Mesenchymal stem cell (in vitro differentiated cells and primary cell): ENCODE results near the gene AMER2.

Experiments
- DNase-seq: peaks from one replicate; pipeline ENCODE4 v3.0.0-alpha.2; 2013
- H2AFZ ChIP-seq: one replicate; pipeline ENCODE4 v1.6.1; 2013; ENCODE audit warnings: low read depth, mild to moderate bottlenecking, control low read depth, inconsistent platforms, low read length, moderate library complexity
- H2AK5ac ChIP-seq: 2 replicates; pipeline ENCODE4 v1.6.1; 2013; ENCODE audit warnings: low read length, moderate library complexity, mild to moderate bottlenecking, inconsistent platforms; ENCODE audit not compliant: severe bottlenecking
- H2BK120ac ChIP-seq: one replicate; pipeline ENCODE4 v1.6.1; 2013; ENCODE audit warnings: low read depth, mild to moderate bottlenecking, inconsistent platforms, low read length, moderate library complexity
- H2BK12ac ChIP-seq, 2 experiments: one replicate each; pipeline ENCODE4 v1.6.1; 2013; ENCODE audit warnings: inconsistent platforms in 2 of 2, low read length in 2 of 2, mild to moderate bottlenecking in 2 of 2, moderate library complexity in 2 of 2, control low read depth in 1 of 2
- H2BK15ac ChIP-seq: one replicate; pipeline ENCODE4 v1.6.1; 2013; ENCODE audit warnings: mild to moderate bottlenecking, low read depth, inconsistent platforms; ENCODE audit not compliant: poor library complexity, severe bottlenecking
- H2BK5ac ChIP-seq: 2 replicates; pipeline ENCODE4 v1.6.1; 2013; ENCODE audit warnings: low read depth, mild to moderate bottlenecking, low read length, control low read depth, inconsistent platforms; ENCODE audit not compliant: poor library complexity, severe bottlenecking
- H3K14ac ChIP-seq, 2 experiments: one replicate each; pipeline ENCODE4 v1.6.1; 2013; ENCODE audit warnings: inconsistent platforms in 2 of 2, low read length in 2 of 2, control low read depth in 1 of 2, mild to moderate bottlenecking in 1 of 2, moderate library complexity in 1 of 2
- H3K18ac ChIP-seq, 2 experiments: one replicate each; pipeline ENCODE4 v1.6.1; 2013; ENCODE audit warnings: inconsistent platforms in 2 of 2, low read length in 2 of 2, control low read depth in 1 of 2, low read depth in 1 of 2, mild to moderate bottlenecking in 1 of 2
- H3K23ac ChIP-seq, 2 experiments: one replicate each; pipeline ENCODE4 v1.6.1; 2013; ENCODE audit warnings: inconsistent platforms in 2 of 2, low read length in 2 of 2, mild to moderate bottlenecking in 2 of 2, moderate library complexity in 2 of 2, control low read depth in 1 of 2
- H3K27ac ChIP-seq: 2 replicates; pipeline ENCODE4 v1.5.1; 2013; ENCODE audit warnings: mild to moderate bottlenecking, moderate library complexity, low read length, control low read depth, inconsistent platforms; ENCODE audit not compliant: poor library complexity, severe bottlenecking
- H3K27me3 ChIP-seq, 2 experiments: 2 replicates each; pipeline versions ENCODE4 v1.6.1 to v1.7.0; 2013; ENCODE audit warnings: low read length in 2 of 2, mild to moderate bottlenecking in 2 of 2, moderate library complexity in 2 of 2, control low read depth in 1 of 2, inconsistent platforms in 1 of 2; ENCODE audit not compliant: control insufficient read depth in 1 of 2, insufficient read depth in 1 of 2
- H3K36me3 ChIP-seq, 2 experiments: 2 replicates each; pipeline versions ENCODE4 v1.6.1 to v1.7.0; 2013; ENCODE audit warnings: low read length in 2 of 2, control low read depth in 1 of 2, inconsistent platforms in 1 of 2, low read depth in 1 of 2, mild to moderate bottlenecking in 1 of 2; ENCODE audit not compliant: insufficient read depth in 2 of 2, control insufficient read depth in 1 of 2
- H3K4ac ChIP-seq, 2 experiments: one replicate each; pipeline ENCODE4 v1.6.1; 2013; ENCODE audit warnings: inconsistent platforms in 2 of 2, low read length in 2 of 2, mild to moderate bottlenecking in 2 of 2, moderate library complexity in 2 of 2, control low read depth in 1 of 2, low read depth in 1 of 2
- H3K4me1 ChIP-seq: 2 replicates; pipeline ENCODE4 v1.6.1; 2013; ENCODE audit warnings: low read depth, low read length, control low read depth; ENCODE audit not compliant: control insufficient read depth, insufficient read depth
- H3K4me2 ChIP-seq: 2 replicates; pipeline ENCODE4 v1.6.1; 2013; ENCODE audit warnings: low read length, mild to moderate bottlenecking, inconsistent platforms; ENCODE audit not compliant: poor library complexity, severe bottlenecking
- H3K4me3 ChIP-seq, 2 experiments: 2 replicates each; pipeline versions ENCODE4 v1.5.1 to v1.7.0; 2013; ENCODE audit warnings: low read length in 2 of 2, mild to moderate bottlenecking in 2 of 2, control low read depth in 1 of 2, low read depth in 1 of 2; ENCODE audit not compliant: insufficient read depth in 1 of 2
- H3K79me1 ChIP-seq: replicated peaks from 2 replicates; pipeline ENCODE4 v1.6.1; 2013; ENCODE audit warnings: mild to moderate bottlenecking, control low read depth, low read length, inconsistent platforms; ENCODE audit not compliant: poor library complexity, severe bottlenecking
- H3K9ac ChIP-seq: 2 replicates; pipeline ENCODE4 v1.7.0; 2013; ENCODE audit warnings: mild to moderate bottlenecking, low read length, moderate library complexity
- H3K9me3 ChIP-seq: 2 replicates; pipeline ENCODE4 v1.7.0; 2013; ENCODE audit warnings: mild to moderate bottlenecking, low read length; ENCODE audit not compliant: control insufficient read depth
- H4K8ac ChIP-seq: one replicate; pipeline ENCODE4 v1.6.1; 2013; ENCODE audit warnings: inconsistent platforms, mild to moderate bottlenecking, low read length, moderate library complexity
- H4K91ac ChIP-seq: one replicate; pipeline ENCODE4 v1.6.1; 2013; ENCODE audit warnings: mild to moderate bottlenecking, low read length, inconsistent platforms
- WGBS: methylation state at CpG from one replicate; pipeline ENCODE4 v1.1.7; 2013; ENCODE audit warnings: mixed read lengths; 5-methylcytosine and 5-hydroxymethylcytosine counted together

Gene AMER2

DNA sequence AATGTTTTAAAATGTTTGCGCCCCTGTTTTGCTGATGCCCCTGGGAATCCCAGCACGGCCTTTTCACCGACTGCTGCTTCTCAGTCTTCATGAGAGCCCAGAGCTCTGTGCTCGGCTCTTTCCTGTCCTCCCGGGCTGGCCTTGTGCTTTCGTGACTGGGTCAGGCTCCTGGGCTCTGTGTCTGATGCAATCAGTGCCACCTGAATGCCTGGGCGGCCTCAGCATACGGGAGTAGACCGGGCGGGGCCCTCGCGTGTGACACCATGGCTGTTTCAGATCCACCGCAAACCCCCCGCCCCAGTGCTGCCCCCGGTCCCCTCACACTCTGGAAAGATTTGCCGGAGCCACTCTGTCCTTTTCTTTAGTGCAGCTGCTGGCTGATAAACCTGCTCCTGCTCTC lies 54.8 kb downstream of the AMER2 start:
- no peak overlapping the region for H2AFZ ChIP-seq
- H3K4me2 ChIP-seq: no peak overlapping the region
- no peaks in the 10 kb centered on the region for H3K9me3 ChIP-seq
- H2BK15ac ChIP-seq: no peak overlapping the region
- no peaks in the 10 kb centered on the region for H3K36me3 ChIP-seq
- no peaks in the 10 kb centered on the region for H3K79me1 ChIP-seq
- H2AK5ac ChIP-seq: no peak overlapping the region
- H2BK5ac ChIP-seq: no peak overlapping the region
- H3K27me3 ChIP-seq: peaks cover 26 to 55% of the 10 kb centered on the region in 2 experiments
- WGBS: 90% methylated on average over 16 of the region's 16 CpGs
- H3K18ac ChIP-seq: no peak overlapping the region
- no peak overlapping the region for H3K4me3 ChIP-seq
- no peak overlapping the region for H3K27ac ChIP-seq
- no peak overlapping the region for H2BK120ac ChIP-seq
- H3K23ac ChIP-seq: no peak overlapping the region
- no peak for DNase-seq
- H4K8ac ChIP-seq: no peak overlapping the region
- H3K4ac ChIP-seq: no peak overlapping the region
- no peak overlapping the region for H3K14ac ChIP-seq
- H3K9ac ChIP-seq: no peak overlapping the region
- no peak overlapping the region for H2BK12ac ChIP-seq
- H4K91ac ChIP-seq: no peak overlapping the region
- H3K4me1 ChIP-seq: no peaks in the 10 kb centered on the region

DNA sequence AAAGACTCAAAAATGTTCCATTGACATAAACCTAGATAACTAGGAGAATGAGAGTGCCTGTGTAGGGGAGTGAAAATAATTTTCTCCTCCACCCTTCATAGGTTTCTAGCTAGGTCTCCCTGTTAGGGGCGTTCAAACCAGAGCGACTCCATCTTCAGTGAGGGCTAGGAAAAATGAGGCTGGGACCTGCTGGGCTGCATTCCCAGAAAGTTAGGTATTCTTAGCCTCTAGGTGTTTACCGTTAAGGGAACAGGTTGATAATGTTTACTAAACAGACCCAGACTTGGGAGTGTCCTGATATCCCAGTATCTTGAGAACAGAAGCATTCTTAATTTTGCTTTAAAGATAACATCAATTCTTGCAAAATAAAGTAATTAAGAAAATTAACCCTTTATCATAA lies 56.0 kb downstream of the AMER2 start:
- H4K8ac ChIP-seq: no peak overlapping the region
- H2BK120ac ChIP-seq: no peak overlapping the region
- peaks cover 22 to 60% of the 10 kb centered on the region in 2 experiments for H3K27me3 ChIP-seq
- no peak overlapping the region for H3K23ac ChIP-seq
- DNase-seq: no peak
- no peak overlapping the region for H3K4me2 ChIP-seq
- H3K18ac ChIP-seq: no peak overlapping the region
- no peak overlapping the region for H3K14ac ChIP-seq
- no peaks in the 10 kb centered on the region for H3K9me3 ChIP-seq
- no peak overlapping the region for H3K4me3 ChIP-seq
- no peak overlapping the region for H2BK15ac ChIP-seq
- no peak overlapping the region for H3K4ac ChIP-seq
- H2BK12ac ChIP-seq: no peak overlapping the region
- no peak overlapping the region for H2AFZ ChIP-seq
- H4K91ac ChIP-seq: no peak overlapping the region
- no peak overlapping the region for H3K27ac ChIP-seq
- H3K79me1 ChIP-seq: no peaks in the 10 kb centered on the region
- H2BK5ac ChIP-seq: no peak overlapping the region
- H3K4me1 ChIP-seq: no peaks in the 10 kb centered on the region
- 95% methylated on average over 2 of the region's 3 CpGs for WGBS
- no peaks in the 10 kb centered on the region for H3K36me3 ChIP-seq
- H2AK5ac ChIP-seq: no peak overlapping the region
- no peak overlapping the region for H3K9ac ChIP-seq

DNA sequence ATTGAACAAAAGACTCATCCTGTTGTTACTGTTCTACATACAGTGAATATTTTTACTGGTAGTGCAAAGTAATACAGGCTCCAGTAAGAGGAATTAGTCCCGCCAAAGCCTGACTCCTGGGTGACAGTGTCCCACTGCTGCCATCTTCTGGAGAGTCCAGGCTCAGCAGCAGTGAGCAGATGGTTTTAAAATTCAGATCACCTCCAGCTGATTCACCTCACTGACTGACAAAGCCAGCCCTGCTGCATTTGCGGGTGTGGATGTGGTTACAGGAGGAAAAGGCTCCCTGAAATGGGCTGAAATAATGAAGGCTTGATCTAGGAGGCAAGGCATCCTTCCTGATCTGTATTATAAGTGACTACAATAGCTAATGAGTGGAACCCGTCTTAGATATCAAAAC lies 57.9 kb downstream of the AMER2 start:
- Histone ChIP-seq H2BK15ac (no peak overlapping the region), H2AFZ (no peak overlapping the region), H2AK5ac (no peak overlapping the region), H3K79me1 (no peaks in the 10 kb centered on the region), H4K91ac (no peak overlapping the region), H3K4me2 (no peak overlapping the region), H3K9me3 (no peaks in the 10 kb centered on the region), H3K4me3 (no peak overlapping the region), H3K9ac (no peak overlapping the region), H3K27ac (no peak overlapping the region), H2BK120ac (no peak overlapping the region), H4K8ac (no peak overlapping the region), H3K18ac (no peak overlapping the region), H2BK12ac (no peak overlapping the region), H2BK5ac (no peak overlapping the region), H3K23ac (no peak overlapping the region), H3K36me3 (no peaks in the 10 kb centered on the region), H3K27me3 (peaks cover 17 to 51% of the 10 kb centered on the region in 2 experiments), H3K14ac (no peak overlapping the region), H3K4me1 (no peaks in the 10 kb centered on the region), H3K4ac (no peak overlapping the region)
- 50% methylated on average over 2 of the region's 3 CpGs for WGBS
- peak; percentile 64 for DNase-seq

DNA sequence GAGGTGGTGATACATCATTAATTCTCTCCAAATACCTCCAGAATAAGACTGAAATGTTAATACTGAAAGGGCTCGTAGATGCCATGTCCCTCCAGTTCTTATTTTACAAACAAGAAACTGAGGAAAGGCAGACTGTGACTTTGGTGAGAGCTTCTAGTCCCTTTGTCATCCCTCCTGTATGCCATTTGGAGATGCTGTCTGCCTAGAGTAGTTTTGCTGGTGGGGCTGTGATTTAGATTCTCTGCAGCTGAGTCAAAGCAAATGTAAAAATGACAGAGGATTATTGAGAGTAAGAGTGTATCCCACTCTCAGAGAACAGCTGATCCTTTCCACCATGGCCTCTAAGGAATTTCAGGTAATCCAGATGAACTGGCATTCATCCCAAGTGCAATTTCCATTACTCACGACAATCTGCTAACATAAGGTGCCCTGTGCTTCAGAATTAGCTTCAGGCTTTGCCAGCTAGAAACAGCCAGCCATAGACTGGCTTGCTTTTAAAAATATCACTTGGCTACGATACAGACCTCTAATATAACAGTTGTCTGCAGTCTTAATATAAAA lies 59.3 kb downstream of the AMER2 start:
- Histone ChIP-seq H3K36me3 (no peaks in the 10 kb centered on the region), H3K27me3 (peaks cover 19 to 39% of the 10 kb centered on the region in 2 experiments), H2BK15ac (no peak overlapping the region), H3K4me2 (no peak overlapping the region), H3K9me3 (no peaks in the 10 kb centered on the region), H3K4me1 (no peaks in the 10 kb centered on the region), H3K18ac (no peak overlapping the region), H2BK120ac (no peak overlapping the region), H2BK12ac (no peak overlapping the region), H3K4me3 (no peak overlapping the region), H3K9ac (no peak overlapping the region), H2AK5ac (no peak overlapping the region), H3K23ac (no peak overlapping the region), H4K91ac (no peak overlapping the region), H2BK5ac (no peak overlapping the region), H2AFZ (no peak overlapping the region), H3K79me1 (no peaks in the 10 kb centered on the region), H3K27ac (no peak overlapping the region), H4K8ac (no peak overlapping the region), H3K4ac (no peak overlapping the region), H3K14ac (no peak overlapping the region)
- 60% methylated on average over 1 of the region's 3 CpGs for WGBS
- no peak for DNase-seq
